DOHH2 (cell line): ENCODE data around the gene KLF9.

Experiments used
- EZH2phosphoT487 ChIP-seq: fragments of 200-600 bp; sonication (generic); IDR thresholded peaks from 2 replicates; pipeline ENCODE4 v1.6.1; 2017; ENCODE audit warnings: borderline replicate concordance, mild to moderate bottlenecking, antibody characterized with exemption, low read length, moderate library complexity, mixed read lengths
- TF ChIP-seq, protein P1 (sequence below): fragments of 200-600 bp; sonication (generic); IDR thresholded peaks from one replicate; pipeline ENCODE4 v1.5.1; 2014; ENCODE audit warnings: antibody characterized with exemption, mild to moderate bottlenecking, low read depth, low read length; ENCODE audit not compliant: poor library complexity, severe bottlenecking

DNA sequence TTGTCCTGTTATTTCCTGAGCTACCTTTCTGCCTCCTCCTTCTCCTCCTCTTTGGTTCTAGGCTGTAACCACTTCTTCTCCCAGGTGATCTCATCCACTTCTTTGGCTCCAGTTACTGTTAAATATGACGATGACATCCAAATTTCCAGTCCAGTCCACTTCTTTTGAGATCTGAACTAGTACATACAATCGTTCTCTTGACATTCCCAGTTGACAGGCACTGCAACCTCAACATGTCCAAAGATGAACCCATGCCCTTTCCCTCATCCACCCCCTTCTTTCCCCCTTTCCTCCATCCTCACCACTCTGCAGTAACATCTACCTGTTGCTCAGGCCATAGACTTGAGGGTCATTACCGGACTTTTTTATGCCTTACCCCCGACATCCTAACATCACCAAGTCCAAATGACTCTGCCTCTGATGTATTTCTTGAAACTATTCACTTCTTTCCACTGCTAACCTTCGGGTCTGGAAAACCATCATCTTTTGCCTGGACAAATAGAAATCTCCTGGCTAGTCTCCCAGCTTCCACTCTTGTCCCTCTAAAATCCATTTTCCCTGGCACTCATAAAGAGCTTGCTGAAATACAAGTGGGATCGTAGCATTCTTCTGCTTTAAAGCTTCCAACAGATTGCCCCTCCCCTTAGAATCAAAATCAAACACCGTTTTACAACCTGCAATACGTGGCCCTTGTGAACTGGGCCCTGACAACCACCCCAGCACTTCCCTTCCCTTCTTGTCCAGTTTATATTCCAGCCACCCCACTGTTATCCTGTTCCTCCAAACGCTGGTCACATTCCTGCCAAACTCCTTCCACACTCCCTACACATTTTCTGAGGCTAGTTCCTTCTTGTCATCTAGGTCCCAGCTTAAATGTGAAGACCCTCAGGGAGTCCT, 31.5 kb downstream of the KLF9 start:
- TF ChIP-seq, protein P1, sequence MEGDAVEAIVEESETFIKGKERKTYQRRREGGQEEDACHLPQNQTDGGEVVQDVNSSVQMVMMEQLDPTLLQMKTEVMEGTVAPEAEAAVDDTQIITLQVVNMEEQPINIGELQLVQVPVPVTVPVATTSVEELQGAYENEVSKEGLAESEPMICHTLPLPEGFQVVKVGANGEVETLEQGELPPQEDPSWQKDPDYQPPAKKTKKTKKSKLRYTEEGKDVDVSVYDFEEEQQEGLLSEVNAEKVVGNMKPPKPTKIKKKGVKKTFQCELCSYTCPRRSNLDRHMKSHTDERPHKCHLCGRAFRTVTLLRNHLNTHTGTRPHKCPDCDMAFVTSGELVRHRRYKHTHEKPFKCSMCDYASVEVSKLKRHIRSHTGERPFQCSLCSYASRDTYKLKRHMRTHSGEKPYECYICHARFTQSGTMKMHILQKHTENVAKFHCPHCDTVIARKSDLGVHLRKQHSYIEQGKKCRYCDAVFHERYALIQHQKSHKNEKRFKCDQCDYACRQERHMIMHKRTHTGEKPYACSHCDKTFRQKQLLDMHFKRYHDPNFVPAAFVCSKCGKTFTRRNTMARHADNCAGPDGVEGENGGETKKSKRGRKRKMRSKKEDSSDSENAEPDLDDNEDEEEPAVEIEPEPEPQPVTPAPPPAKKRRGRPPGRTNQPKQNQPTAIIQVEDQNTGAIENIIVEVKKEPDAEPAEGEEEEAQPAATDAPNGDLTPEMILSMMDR: no peak
- TF ChIP-seq EZH2phosphoT487: no peak
